HG02981 (cell line): Measurements from ENCODE around the gene GULP1.
"Not testable (repeated sequence)": the region's sequence is repeated elsewhere in the genome, so short reads cannot be mapped to it uniquely, and the experiment has no call there.

Source experiments
- ATAC-seq: cut with Tn5 transposase; IDR thresholded peaks from one replicate; pipeline ENCODE4 v1.9.1; 2021; ENCODE audit warnings: mild to moderate bottlenecking, moderate library complexity; ENCODE audit not compliant: unreplicated experiment

The GULP1 gene

DNA sequence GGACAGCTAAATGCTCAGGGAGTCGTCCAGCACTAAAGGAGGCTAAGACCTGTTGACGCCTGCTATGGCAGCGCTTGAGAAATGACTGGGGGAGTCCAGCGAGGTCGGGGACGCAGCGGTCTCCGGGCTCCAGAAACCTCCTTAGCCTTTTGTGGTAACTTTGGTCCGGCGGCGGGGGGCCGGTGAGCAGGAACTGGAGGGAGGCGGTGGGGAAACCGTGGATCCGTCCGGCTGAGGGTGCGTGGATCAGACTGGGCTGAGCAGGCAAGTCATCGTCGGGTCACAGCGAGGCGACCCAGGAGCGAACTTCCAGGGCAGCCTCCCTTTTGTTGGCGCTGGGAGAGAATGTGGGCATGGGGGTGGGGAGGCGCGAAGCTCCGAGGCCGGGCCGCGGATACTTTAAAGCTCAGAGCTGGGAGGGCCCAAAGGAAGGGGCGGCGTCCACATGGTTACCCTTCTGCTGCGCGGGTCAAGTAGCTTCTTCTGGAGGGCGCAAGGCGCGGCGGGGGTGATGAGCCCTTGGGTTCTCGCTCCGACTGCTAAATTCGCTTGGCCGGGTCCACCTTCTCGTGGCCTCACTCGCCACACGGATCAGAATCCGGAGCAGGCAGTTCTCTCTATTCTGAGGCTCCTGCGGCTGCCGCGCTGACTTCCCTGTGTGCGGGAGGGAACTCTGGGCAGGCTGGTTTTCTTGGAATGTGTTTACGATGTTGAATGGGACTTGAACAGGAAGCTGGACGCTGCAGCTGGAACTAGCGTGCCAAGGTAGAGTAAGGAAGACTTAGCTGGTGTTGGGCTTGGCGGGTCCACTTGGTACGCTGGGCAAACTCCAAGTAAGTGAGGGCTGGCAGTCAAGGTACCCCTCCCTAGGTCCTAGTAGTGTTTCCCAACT, 920 bp downstream of the GULP1 start:
- ATAC-seq = peak; percentile 14

GRCh38 chr2:188293601-188294351, 2.1 kb downstream of the GULP1 start:
- no peak for ATAC-seq

DNA sequence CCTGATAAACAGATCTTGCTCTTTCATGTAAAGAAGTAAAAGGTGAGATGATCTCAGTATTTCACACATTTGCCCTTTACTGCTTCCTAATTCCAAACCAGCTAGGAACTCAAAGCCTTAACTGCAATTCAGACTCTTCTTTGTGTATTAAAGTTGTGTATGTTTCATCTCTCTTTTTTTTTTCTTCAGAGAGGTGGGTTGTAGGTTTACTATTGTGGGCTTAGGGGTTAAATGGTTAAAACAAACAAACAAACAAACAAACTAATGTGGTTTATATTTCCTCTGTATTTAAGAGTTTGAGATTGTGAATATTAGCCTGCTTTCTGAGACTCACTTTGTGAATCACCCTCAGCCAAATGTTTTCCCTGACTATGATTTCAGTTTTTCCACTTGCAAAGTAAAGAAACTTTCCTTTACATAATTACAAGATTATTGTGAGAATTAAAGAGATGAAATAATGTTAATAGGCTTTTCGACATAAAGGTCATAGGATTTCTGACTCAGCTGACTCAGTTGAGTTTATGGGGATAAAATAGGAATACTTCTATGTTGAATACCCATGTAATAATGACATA, 2.8 kb downstream of the GULP1 start:
- no peak for ATAC-seq

DNA sequence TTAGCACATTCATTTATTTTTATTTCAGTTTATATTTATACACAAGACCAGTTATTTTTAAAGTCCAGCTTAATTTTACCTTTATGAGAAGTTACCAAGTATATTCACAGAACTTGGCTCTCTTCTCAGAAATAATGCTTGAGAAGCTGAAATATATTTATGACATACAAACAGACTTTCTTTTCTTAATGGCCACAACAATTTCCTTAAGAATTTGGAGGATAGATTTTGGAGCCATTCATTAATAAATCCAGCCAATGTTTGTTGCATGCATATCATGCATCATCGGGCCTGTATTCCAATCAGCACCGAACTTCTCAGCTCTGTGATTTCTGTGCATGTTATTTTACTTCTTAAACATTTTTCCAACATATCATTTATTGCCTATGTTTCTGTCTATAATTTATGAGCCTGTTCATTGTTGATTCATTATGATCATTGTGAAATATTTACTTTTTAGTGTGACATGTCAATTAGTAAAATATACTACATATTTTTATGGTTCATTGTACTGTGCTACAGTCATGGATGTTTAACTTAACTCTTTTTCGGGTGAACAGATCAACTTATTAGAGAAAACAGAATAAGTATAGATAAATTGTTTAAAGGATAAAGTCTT, 3.5 kb downstream of the GULP1 start:
- ATAC-seq = no peak

DNA sequence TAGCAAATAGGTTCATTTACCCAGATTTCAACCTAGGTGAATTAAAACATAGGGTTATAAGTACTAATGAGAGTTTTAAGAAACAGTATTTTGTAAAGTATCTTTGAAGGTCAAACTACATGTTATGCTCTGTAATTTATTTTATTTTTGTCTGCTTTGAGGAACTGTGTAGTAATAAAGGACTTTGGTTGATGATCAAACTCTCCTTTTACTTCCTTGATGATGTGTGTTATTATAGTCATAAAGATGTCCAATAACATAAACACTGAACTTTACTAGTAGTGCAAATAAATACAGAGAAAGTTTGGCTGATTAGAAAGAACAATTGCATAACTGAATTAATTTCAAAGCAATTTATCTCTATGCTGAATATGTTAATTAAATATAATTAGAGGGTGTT, 6.3 kb downstream of the GULP1 start:
- ATAC-seq = no peak

GRCh38 chr2:188298937-188299371, 7.3 kb downstream of the GULP1 start:
- ATAC-seq = not testable (repeated sequence)

- ATAC-seq = no peak
Observed at GRCh38 chr2:188303363-188304031, 11.8 kb downstream of the GULP1 start.

- ATAC-seq = no peak
Observed at GRCh38 chr2:188305271-188305670, 13.6 kb downstream of the GULP1 start.

GRCh38 chr2:188306271-188306670, 14.6 kb downstream of the GULP1 start:
- no peak for ATAC-seq

- no peak for ATAC-seq
Observed at GRCh38 chr2:188307850-188308283, 16.2 kb downstream of the GULP1 start.

DNA sequence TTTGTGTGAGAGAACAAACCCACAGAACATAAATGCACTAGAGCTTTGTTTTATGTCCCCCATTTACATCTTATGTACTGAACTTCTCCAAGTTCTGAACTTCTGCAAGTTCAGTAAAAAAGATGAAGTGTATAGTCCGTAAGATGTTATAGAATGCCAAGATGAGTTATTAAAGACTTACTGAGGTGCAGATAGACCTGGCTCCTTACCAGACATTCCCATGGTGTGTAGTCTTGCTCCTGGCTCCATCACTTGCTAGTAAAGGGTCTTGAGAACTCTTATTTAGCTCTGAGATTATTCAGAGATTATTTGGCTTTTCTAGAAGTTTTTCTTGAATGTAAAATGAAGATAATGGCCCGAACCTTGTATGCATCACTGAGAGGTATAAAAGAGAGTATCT, 16.8 kb downstream of the GULP1 start:
- ATAC-seq = no peak

GRCh38 chr2:188309364-188309763, 17.7 kb downstream of the GULP1 start:
- no peak for ATAC-seq

DNA sequence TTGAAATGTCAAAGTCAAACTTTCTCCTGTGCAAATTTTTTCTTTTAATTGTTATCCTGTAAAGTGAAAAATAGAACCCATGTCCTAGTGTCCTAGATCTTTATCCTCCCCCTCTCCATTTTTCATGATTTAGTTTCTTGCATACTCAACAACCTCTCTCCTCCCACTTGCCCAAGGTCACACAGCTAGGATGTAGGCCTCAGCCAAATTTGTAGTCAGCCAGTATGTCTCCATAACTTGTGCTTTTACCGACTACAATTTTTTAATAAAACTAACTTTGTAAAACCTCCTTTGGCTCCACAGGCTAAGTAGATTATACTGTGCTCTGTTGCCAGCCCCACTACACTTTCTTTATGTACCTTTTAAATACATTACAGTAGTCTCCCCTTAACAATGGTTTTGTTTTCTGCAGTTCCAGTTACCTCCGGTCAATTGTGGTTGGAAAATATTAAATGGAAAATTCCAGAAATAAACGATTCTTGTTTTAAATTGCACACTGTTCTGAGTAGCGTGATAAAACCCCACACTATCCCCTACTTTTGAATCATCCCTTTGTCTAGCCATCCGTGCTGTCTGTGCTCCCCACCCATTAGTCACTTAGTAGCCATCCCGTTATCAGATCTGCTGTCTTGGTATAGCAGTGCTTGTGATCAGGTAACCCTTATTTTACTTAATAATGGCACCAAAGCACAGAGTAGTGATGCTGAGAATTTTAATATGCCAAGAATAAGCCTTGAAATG, 22.8 kb downstream of the GULP1 start:
- ATAC-seq = no peak

DNA sequence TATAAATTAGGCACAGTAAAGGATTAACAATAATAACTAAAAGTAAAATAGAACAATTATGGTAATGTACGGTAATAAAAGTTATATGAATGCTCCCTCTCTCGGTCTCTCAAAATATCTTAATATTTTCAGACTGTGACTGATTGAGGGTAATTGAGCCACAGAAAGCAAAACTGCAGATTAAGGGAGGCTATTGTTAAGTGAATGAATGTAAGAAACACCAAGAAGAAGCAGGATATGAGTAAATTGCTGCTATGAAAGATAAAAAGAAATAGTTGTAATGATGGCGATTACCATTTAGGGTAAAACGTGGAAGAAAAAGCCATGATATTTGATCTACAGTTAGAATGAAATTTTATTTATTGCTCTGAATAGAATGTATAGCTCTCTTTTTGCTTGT, 24.1 kb downstream of the GULP1 start:
- ATAC-seq = no peak

GRCh38 chr2:188316342-188316741, 24.7 kb downstream of the GULP1 start:
- no peak for ATAC-seq

GRCh38 chr2:188316791-188317423, 25.2 kb downstream of the GULP1 start:
- no peak for ATAC-seq

DNA sequence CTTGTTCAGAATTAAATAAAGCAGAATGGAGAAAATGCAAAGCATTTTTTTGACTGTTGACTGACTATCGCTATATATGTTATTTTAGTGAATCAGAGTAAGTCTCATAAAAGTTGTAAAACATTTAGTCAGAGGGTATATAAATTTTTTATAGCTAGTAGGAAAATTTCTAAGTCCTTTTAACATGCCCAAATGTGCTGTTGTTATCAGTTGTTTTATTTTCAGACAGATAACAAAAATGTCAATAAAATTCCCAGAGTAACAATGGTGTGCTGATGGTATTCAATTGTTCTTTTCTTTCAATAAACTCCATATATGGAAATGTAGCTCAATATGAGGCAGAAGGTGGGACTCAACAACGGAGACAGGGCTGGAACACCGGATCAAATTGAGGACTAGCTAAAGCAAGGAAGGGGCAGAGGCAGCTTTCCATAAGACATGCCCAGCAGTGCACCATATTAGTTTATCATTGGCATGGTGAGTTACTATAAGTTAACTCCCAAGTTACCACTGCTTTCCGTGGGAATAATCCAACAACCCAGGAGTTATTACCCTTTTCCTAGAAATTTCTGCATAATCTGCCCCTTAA, 26.6 kb downstream of the GULP1 start:
- ATAC-seq = no peak

GRCh38 chr2:188319838-188320237, 28.2 kb downstream of the GULP1 start:
- no peak for ATAC-seq

GRCh38 chr2:188320861-188321260, 29.2 kb downstream of the GULP1 start:
- no peak for ATAC-seq
